Tibial artery (tissue), 4 donors: ENCODE results near the gene FDXACB1.
A peak's percentile ranks its signal among the peaks of the same experiment; 100 is the strongest.

Experiments
- DNase-seq, 2 donors: peaks; one replicate each; pipeline ENCODE4 v3.0.0-alpha.2; 2019
- H3K27ac ChIP-seq, 2 donors: fragments of 200-600 bp; sonication (generic) in 1 of 2; 1 replicate in 1 of 2; 2 replicates in 1 of 2; pipeline ENCODE4 v1.5.1; 2018 to 2019; ENCODE audit warnings: mild to moderate bottlenecking in 1 of 2
- H3K27me3 ChIP-seq, 2 donors: fragments of 200-600 bp; sonication (generic) in 1 of 2; one replicate each; pipeline versions ENCODE4 v1.5.1 to v1.6.0; 2016 to 2019
- H3K36me3 ChIP-seq, 3 donors: fragments of 200-600 bp; sonication (generic) in 2 of 3; one replicate each; pipeline ENCODE4 v1.5.1; 2016 to 2019; ENCODE audit warnings: mild to moderate bottlenecking in 2 of 3
- H3K4me1 ChIP-seq, 4 donors: fragments of 200-600 bp; sonication (generic) in 2 of 4; 1 replicate in 3 of 4; 2 replicates in 1 of 4; pipeline ENCODE4 v1.5.1; 2016 to 2019
- H3K4me3 ChIP-seq, 2 donors: fragments of 200-600 bp; sonication (generic) in 1 of 2; 1 replicate in 1 of 2; 2 replicates in 1 of 2; pipeline ENCODE4 v1.5.1; 2018 to 2019; ENCODE audit warnings: mild to moderate bottlenecking in 2 of 2
- H3K9me3 ChIP-seq, 3 donors: fragments of 200-600 bp; sonication (generic) in 1 of 3; one replicate each; pipeline ENCODE4 v1.5.1; 2016 to 2019
- CTCF ChIP-seq, 2 experiments: fragments of 200-600 bp in 1 of 2; fragments of 450-650 bp in 1 of 2; IDR thresholded peaks; one replicate each; pipeline ENCODE4 v1.5.1; 2017 to 2019; ENCODE audit warnings: antibody characterized with exemption in 2 of 2, mild to moderate bottlenecking in 1 of 2, moderate library complexity in 1 of 2
- intact Hi-C: fragments of 100-400 bp; cut with DNase I; formaldehyde crosslinking; loops from one replicate; pipeline ENCODE4 v1.15.0; 2023; ENCODE audit warnings: low total_unique reads

FDXACB1 gene

GRCh38 chr11:111878849-111879636, at the start of gene FDXACB1, which contains the start of gene CFAP68:
FDXACB1 (minus strand) TSS chr11:111879165; CDS start chr11:111879132, 33 bp downstream.
CFAP68 (plus strand) TSS chr11:111879541; CDS start chr11:111879561, 20 bp downstream.
- Histone ChIP-seq H3K36me3 (peaks cover 0 to 2% (median 0%) of the 10 kb centered on the region in 3 donors), H3K4me3 (peak within 1 kb of the TSS; percentile 59 to 77), H3K27ac (peak within 1 kb of the TSS; percentile 92 to 94), H3K27me3 (no peaks in the 10 kb centered on the region), H3K4me1 (peaks cover 0 to 14% (median 9%) of the 10 kb centered on the region in 4 donors), H3K9me3 (no peaks in the 10 kb centered on the region)
- intact Hi-C loops: loop anchor here (5.0 kb wide), 2 partner anchors 48 to 103 kb away; no protein-coding TSS in a partner anchor
- TF ChIP-seq CTCF (IDR thresholded peaks at IDR 0.05): peak; percentile 96 to 98
- DNase-seq: peak; percentile 98

GRCh38 chr11:111926505-111927391, 47.8 kb upstream of the FDXACB1 start:
- intact Hi-C loops: loop anchor here (2.0 to 5.0 kb wide), 2 partner anchors 14 to 49 kb away; partner anchors contain the start of genes CFAP68, FDXACB1 and HSPB2
- Histone ChIP-seq H3K9me3 (no peaks in the 10 kb centered on the region), H3K36me3 (no peaks in the 10 kb centered on the region), H3K27ac (peak overlapping the region; percentile 80 to 89), H3K4me1 (peaks cover 0 to 52% (median 33%) of the 10 kb centered on the region in 4 donors), H3K4me3 (peak overlapping the region; percentile 35 to 40), H3K27me3 (no peaks in the 10 kb centered on the region)
- DNase-seq: peak; percentile 96 to 98
- TF ChIP-seq CTCF (IDR thresholded peaks at IDR 0.05): peak; percentile 17 to 45

GRCh38 chr11:111925953-111926352, 47.0 kb upstream of the FDXACB1 start:
- Histone ChIP-seq H3K36me3 (no peaks in the 10 kb centered on the region), H3K27me3 (no peaks in the 10 kb centered on the region), H3K4me3 (no peak overlapping the region), H3K27ac (peak overlapping the region; percentile 80 to 89), H3K9me3 (no peaks in the 10 kb centered on the region), H3K4me1 (peaks cover 0 to 55% (median 34%) of the 10 kb centered on the region in 4 donors)
- no peak for DNase-seq
- intact Hi-C loops: loop anchor here (2.0 to 5.0 kb wide), 2 partner anchors 13 to 49 kb away; partner anchors contain the start of genes CFAP68, FDXACB1 and HSPB2
- TF ChIP-seq CTCF (IDR thresholded peaks at IDR 0.05): no peak

GRCh38 chr11:111923951-111924350, 45.0 kb upstream of the FDXACB1 start:
- no peak for TF ChIP-seq CTCF (IDR thresholded peaks at IDR 0.05)
- H3K4me1 ChIP-seq: peaks cover 0 to 59% (median 36%) of the 10 kb centered on the region in 4 donors
- no peaks in the 10 kb centered on the region for H3K9me3 ChIP-seq
- DNase-seq: no peak
- H3K4me3 ChIP-seq: peak overlapping the region in 1 of 2 donors; percentile 42
- intact Hi-C loops: no loop called here
- H3K36me3 ChIP-seq: peaks cover 0 to 4% (median 4%) of the 10 kb centered on the region in 3 donors
- H3K27me3 ChIP-seq: no peaks in the 10 kb centered on the region
- H3K27ac ChIP-seq: peak overlapping the region; percentile 87 to 89

- no peaks in the 10 kb centered on the region for H3K27me3 ChIP-seq
- intact Hi-C loops: no loop called here
- H3K27ac ChIP-seq: peak overlapping the region; percentile 87 to 89
- peaks cover 0 to 65% (median 39%) of the 10 kb centered on the region in 4 donors for H3K4me1 ChIP-seq
- peaks cover 0 to 5% (median 4%) of the 10 kb centered on the region in 3 donors for H3K36me3 ChIP-seq
- H3K4me3 ChIP-seq: peak overlapping the region; percentile 24 to 42
- no peaks in the 10 kb centered on the region for H3K9me3 ChIP-seq
- peak in 1 of 2 donors; percentile 68 for DNase-seq
- no peak for TF ChIP-seq CTCF (IDR thresholded peaks at IDR 0.05)
Observed at GRCh38 chr11:111923351-111923788, 44.4 kb upstream of the FDXACB1 start.
